ENCODE data around the gene OMD. TPM values are rescaled to one million over a fixed set of nuclear protein-coding genes. Genes with fewer than 3 reads are reported as not detected.

OMD gene, protein sequence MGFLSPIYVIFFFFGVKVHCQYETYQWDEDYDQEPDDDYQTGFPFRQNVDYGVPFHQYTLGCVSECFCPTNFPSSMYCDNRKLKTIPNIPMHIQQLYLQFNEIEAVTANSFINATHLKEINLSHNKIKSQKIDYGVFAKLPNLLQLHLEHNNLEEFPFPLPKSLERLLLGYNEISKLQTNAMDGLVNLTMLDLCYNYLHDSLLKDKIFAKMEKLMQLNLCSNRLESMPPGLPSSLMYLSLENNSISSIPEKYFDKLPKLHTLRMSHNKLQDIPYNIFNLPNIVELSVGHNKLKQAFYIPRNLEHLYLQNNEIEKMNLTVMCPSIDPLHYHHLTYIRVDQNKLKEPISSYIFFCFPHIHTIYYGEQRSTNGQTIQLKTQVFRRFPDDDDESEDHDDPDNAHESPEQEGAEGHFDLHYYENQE
- 1.6 and 3.0 TPM in 2 replicates for polyA plus RNA-seq

GRCh38 chr9:92424340-92424739, at the start of gene OMD:
OMD (minus strand) TSS chr9:92424471; CDS start chr9:92417558, 6,913 bp downstream.

GRCh38 chr9:92404042-92404836, 20.0 kb downstream of the OMD start, which contains the start of gene OGN:
OGN (minus strand) TSS chr9:92404578; CDS start chr9:92403407, 1,171 bp downstream.

Other genes starting within 250 kb of the OMD start
- gene IARS1, start 130.8 kb downstream of the OMD start, polyA plus RNA-seq: 82.0 and 123 TPM in 2 replicates
- gene NOL8, start 99.1 kb downstream of the OMD start, polyA plus RNA-seq: 19.6 and 31.2 TPM in 2 replicates
- 27.1 and 37.6 TPM in 2 replicates for gene CENPP, start 98.5 kb downstream of the OMD start, polyA plus RNA-seq
- 13.1 and 31.8 TPM in 2 replicates for gene OGN, start 19.9 kb downstream of the OMD start, polyA plus RNA-seq
- 0.70 and 0.83 TPM in 2 replicates for gene ASPN, start 58.0 kb upstream of the OMD start, polyA plus RNA-seq
- 9.1 and 10.2 TPM in 2 replicates for gene ECM2, start 111.5 kb upstream of the OMD start, polyA plus RNA-seq
- gene IPPK, start 245.7 kb upstream of the OMD start, polyA plus RNA-seq: 0.76 and 2.3 TPM in 2 replicates